Hepatocyte (in vitro differentiated cells): ENCODE results near the gene CDK6. TPM values are rescaled to one million over a fixed set of nuclear protein-coding genes. Genes with fewer than 3 reads are reported as not detected.
A peak's percentile ranks its signal among the peaks of the same experiment; 100 is the strongest.

Source experiments
- DNase-seq: peaks from one replicate; pipeline ENCODE4 v3.0.0-alpha.2; 2016; ENCODE audit warnings: low spot score
- H2AFZ ChIP-seq: fragments of 200-600 bp; sonication (generic); 2 replicates; pipeline ENCODE4 v1.6.0; 2016; ENCODE audit warnings: antibody characterized with exemption, mild to moderate bottlenecking
- H3K27ac ChIP-seq: fragments of 200-600 bp; sonication (generic); 2 replicates; pipeline ENCODE4 v1.5.1; 2016; ENCODE audit warnings: mild to moderate bottlenecking
- H3K27me3 ChIP-seq: fragments of 200-600 bp; sonication (generic); 2 replicates; pipeline ENCODE4 v1.6.1; 2016
- H3K36me3 ChIP-seq: fragments of 200-600 bp; sonication (generic); replicated peaks from 2 replicates; pipeline ENCODE4 v1.5.1; 2016; ENCODE audit warnings: low read depth; ENCODE audit not compliant: insufficient read depth
- H3K4me1 ChIP-seq: fragments of 200-600 bp; sonication (generic); 2 replicates; pipeline ENCODE4 v1.5.1; 2016; ENCODE audit warnings: mild to moderate bottlenecking, moderate library complexity; ENCODE audit not compliant: insufficient read depth
- H3K4me2 ChIP-seq: fragments of 200-600 bp; sonication (generic); 2 replicates; pipeline ENCODE4 v1.6.0; 2016
- H3K4me3 ChIP-seq: fragments of 200-600 bp; sonication (generic); 2 replicates; pipeline ENCODE4 v1.5.1; 2016; ENCODE audit warnings: mild to moderate bottlenecking
- H3K79me2 ChIP-seq: fragments of 200-600 bp; sonication (generic); 2 replicates; pipeline ENCODE4 v1.6.0; 2017; ENCODE audit warnings: mild to moderate bottlenecking
- H3K9me2 ChIP-seq: fragments of 200-600 bp; sonication (generic); replicated peaks from 2 replicates; pipeline ENCODE4 v1.6.0; 2017; ENCODE audit warnings: mild to moderate bottlenecking; ENCODE audit not compliant: insufficient read depth
- H3K9me3 ChIP-seq: fragments of 200-600 bp; sonication (generic); 2 replicates; pipeline ENCODE4 v1.5.1; 2016; ENCODE audit warnings: low read depth, mild to moderate bottlenecking
- H4K20me1 ChIP-seq: fragments of 200-600 bp; sonication (generic); 2 replicates; pipeline ENCODE4 v1.6.0; 2016; ENCODE audit warnings: mild to moderate bottlenecking; ENCODE audit not compliant: insufficient read depth, poor library complexity, severe bottlenecking
- EZH2 ChIP-seq: fragments of 200-600 bp; sonication (generic); IDR thresholded peaks from 2 replicates; pipeline ENCODE4 v1.6.1; 2016; ENCODE audit warnings: antibody characterized with exemption, mild to moderate bottlenecking, borderline replicate concordance
- EZH2phosphoT487 ChIP-seq: fragments of 200-600 bp; sonication (generic); IDR thresholded peaks from one replicate; pipeline ENCODE4 v1.6.1; 2018; ENCODE audit warnings: antibody characterized with exemption, mild to moderate bottlenecking, low read depth, moderate library complexity; ENCODE audit not compliant: unreplicated experiment, severe bottlenecking
- WGBS: methylation state at CpG from one replicate; pipeline ENCODE4 v1.1.6; 2016; ENCODE audit warnings: low lambda C conversion rate; ENCODE audit errors: missing lambda C conversion rate; 5-methylcytosine and 5-hydroxymethylcytosine counted together
- polyA plus RNA-seq: library from polyadenylated mRNA; unstranded; fragments of >200 nt; fragmentation: Nextera tagmentation; extraction: Ambion mirVana; gene quantifications from 2 replicates; pipeline ENCODE4 v1.2.1, GENCODE V29; 2016
- total RNA-seq: library from RNA; depleted of rRNA; stranded (reverse); fragments of >200 nt; gene quantifications from 2 replicates; pipeline ENCODE4 v1.2.3, GENCODE V29; 2014
- TF ChIP-seq, protein P1 (sequence below): fragments of 200-600 bp; sonication (generic); IDR thresholded peaks from 2 replicates; pipeline ENCODE4 v1.5.1; 2016; ENCODE audit warnings: antibody characterized with exemption, mild to moderate bottlenecking; ENCODE audit not compliant: poor library complexity

The CDK6 gene
- total and polyA plus RNA-seq, 2 experiments from 2014 or later: 18.7 to 64.5 TPM

GRCh38 chr7:92695308-92696261, 140.8 kb downstream of the CDK6 start:
- peaks cover 49% of the 10 kb centered on the region for H3K79me2 ChIP-seq
- no peaks in the 10 kb centered on the region for H3K9me2 ChIP-seq

DNA sequence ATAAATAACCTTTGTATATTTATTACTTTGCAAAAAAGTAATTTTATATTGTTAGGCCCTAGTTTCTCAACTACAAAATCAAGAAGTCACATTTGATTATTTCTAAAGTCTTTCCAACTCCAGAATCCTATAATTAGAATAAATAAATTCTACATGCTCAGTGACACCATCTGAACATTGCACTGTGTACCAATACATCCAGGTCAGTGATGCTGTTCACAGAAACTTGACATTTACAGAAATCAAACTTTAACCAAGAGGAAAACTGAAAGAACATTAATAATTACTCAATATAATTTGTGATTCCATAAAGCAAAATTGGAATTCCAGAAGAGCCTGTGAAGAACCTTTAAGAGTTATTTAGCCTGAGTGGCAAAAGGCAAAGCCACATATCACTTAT, 142.2 kb downstream of the CDK6 start:
- Histone ChIP-seq H3K27me3 (no peaks in the 10 kb centered on the region), H3K4me3 (no peak overlapping the region), H3K79me2 (peaks cover 51% of the 10 kb centered on the region), H3K27ac (peak overlapping the region; percentile 77), H3K36me3 (no peaks in the 10 kb centered on the region), H3K4me2 (peak overlapping the region; percentile 71), H3K9me2 (no peaks in the 10 kb centered on the region), H2AFZ (no peak overlapping the region), H4K20me1 (no peaks in the 10 kb centered on the region), H3K4me1 (peaks cover 38% of the 10 kb centered on the region), H3K9me3 (no peaks in the 10 kb centered on the region)
- DNase-seq: no peak
- no peak for TF ChIP-seq EZH2phosphoT487
- no peak for TF ChIP-seq EZH2
- TF ChIP-seq, protein P1, sequence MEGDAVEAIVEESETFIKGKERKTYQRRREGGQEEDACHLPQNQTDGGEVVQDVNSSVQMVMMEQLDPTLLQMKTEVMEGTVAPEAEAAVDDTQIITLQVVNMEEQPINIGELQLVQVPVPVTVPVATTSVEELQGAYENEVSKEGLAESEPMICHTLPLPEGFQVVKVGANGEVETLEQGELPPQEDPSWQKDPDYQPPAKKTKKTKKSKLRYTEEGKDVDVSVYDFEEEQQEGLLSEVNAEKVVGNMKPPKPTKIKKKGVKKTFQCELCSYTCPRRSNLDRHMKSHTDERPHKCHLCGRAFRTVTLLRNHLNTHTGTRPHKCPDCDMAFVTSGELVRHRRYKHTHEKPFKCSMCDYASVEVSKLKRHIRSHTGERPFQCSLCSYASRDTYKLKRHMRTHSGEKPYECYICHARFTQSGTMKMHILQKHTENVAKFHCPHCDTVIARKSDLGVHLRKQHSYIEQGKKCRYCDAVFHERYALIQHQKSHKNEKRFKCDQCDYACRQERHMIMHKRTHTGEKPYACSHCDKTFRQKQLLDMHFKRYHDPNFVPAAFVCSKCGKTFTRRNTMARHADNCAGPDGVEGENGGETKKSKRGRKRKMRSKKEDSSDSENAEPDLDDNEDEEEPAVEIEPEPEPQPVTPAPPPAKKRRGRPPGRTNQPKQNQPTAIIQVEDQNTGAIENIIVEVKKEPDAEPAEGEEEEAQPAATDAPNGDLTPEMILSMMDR: no peak

More at GRCh38 chr7:92695308-92696261, 140.8 kb downstream of the CDK6 start:
- peak overlapping the region; percentile 71 for H3K4me2 ChIP-seq
- no peaks in the 10 kb centered on the region for H3K27me3 ChIP-seq
- peak overlapping the region; percentile 47 for H3K4me3 ChIP-seq
- no peak overlapping the region for H2AFZ ChIP-seq
- H3K36me3 ChIP-seq: no peaks in the 10 kb centered on the region
- H3K9me3 ChIP-seq: no peaks in the 10 kb centered on the region
- peak overlapping the region; percentile 77 for H3K27ac ChIP-seq
- DNase-seq: peak; percentile 87
- no peak for TF ChIP-seq EZH2phosphoT487
- WGBS: under 1% methylated on average over 15 of the region's 15 CpGs
- H3K4me1 ChIP-seq: peaks cover 46% of the 10 kb centered on the region
- H4K20me1 ChIP-seq: peaks cover 3% of the 10 kb centered on the region

- peaks cover 31% of the 10 kb centered on the region for H3K4me1 ChIP-seq
- no peaks in the 10 kb centered on the region for H3K27me3 ChIP-seq
- H3K36me3 ChIP-seq: no peaks in the 10 kb centered on the region
- H2AFZ ChIP-seq: no peak overlapping the region
- H3K4me2 ChIP-seq: no peak overlapping the region
- peaks cover 56% of the 10 kb centered on the region for H3K79me2 ChIP-seq
- WGBS: 89% methylated on average over 1 of the region's 1 CpG
- no peaks in the 10 kb centered on the region for H4K20me1 ChIP-seq
- H3K9me3 ChIP-seq: no peaks in the 10 kb centered on the region
- peak overlapping the region; percentile 3 for H3K27ac ChIP-seq
- no peak for DNase-seq
- no peaks in the 10 kb centered on the region for H3K9me2 ChIP-seq
- H3K4me3 ChIP-seq: no peak overlapping the region
- no peak for TF ChIP-seq EZH2phosphoT487
- no peak for TF ChIP-seq EZH2
- TF ChIP-seq, protein P1: no peak
Measured at GRCh38 chr7:92693519-92693918, 142.9 kb downstream of the CDK6 start.

DNA sequence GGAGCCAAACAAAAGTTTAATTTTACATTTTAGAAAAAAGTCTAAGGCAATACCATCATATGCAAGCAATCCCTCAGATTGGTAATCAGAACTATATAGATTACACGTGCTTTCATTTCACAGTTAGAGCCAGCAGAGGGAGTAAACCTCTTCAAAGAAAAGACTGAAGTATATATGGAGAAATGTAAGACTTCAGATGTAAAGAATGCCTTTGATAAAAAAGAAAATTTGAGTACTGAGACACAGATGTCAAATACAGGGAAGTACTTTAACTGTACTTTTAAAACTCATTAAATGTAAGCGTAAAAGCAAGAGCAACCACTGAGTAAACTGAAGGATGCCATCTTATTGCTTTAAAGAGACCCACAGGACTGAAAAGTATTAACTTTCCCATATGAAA, 144.8 kb downstream of the CDK6 start:
- peak; percentile 68 for DNase-seq
- Histone ChIP-seq H3K9me3 (no peaks in the 10 kb centered on the region), H3K4me2 (no peak overlapping the region), H3K79me2 (peaks cover 56% of the 10 kb centered on the region), H3K9me2 (no peaks in the 10 kb centered on the region), H4K20me1 (no peaks in the 10 kb centered on the region), H3K4me1 (peaks cover 12% of the 10 kb centered on the region), H3K36me3 (no peaks in the 10 kb centered on the region), H2AFZ (no peak overlapping the region), H3K4me3 (no peak overlapping the region), H3K27me3 (no peaks in the 10 kb centered on the region), H3K27ac (no peak overlapping the region)
- WGBS: 14% methylated on average over 2 of the region's 2 CpGs
- no peak for TF ChIP-seq EZH2phosphoT487
- TF ChIP-seq, protein P1: peak; percentile 74
